Pancreas (tissue), 10 donors: Measurements from ENCODE around the gene USP25. TPM values are rescaled to one million over a fixed set of nuclear protein-coding genes. Genes with fewer than 3 reads are reported as not detected.
A peak's percentile ranks its signal among the peaks of the same experiment; 100 is the strongest.

ENCODE experiments used
- ATAC-seq, 4 donors: fragments of 200-7000 bp; cut with Tn5 transposase; one replicate each; pipeline versions ENCODE4 v1.8.0 to v1.9.1; 2020; ENCODE audit warnings: mild to moderate bottlenecking in 4 of 4, moderate library complexity in 4 of 4
- DNase-seq, 6 donors: peaks; one replicate each; pipeline ENCODE4 v3.0.0-alpha.2; 2020
- FAIRE-seq: peaks from 2 replicates; lab custom pipeline; 2012; peaks lifted over from hg19 to GRCh38; lab: Jason Lieb, UNC
- H3K27ac ChIP-seq, 4 donors: fragments of 200-600 bp; sonication (generic); 1 replicate in 3 of 4; 2 replicates in 1 of 4; pipeline versions ENCODE4 v1.5.0 to v1.8.0; 2020
- H3K27me3 ChIP-seq, 4 donors: fragments of 200-600 bp; one replicate each; pipeline ENCODE4 v1.8.0; 2021
- H3K36me3 ChIP-seq, 3 donors: fragments of 200-600 bp; sonication (generic) in 1 of 3; one replicate each; pipeline versions ENCODE4 v1.5.0 to v1.8.0; 2020 to 2021
- H3K4me1 ChIP-seq, 3 donors: fragments of 200-600 bp; one replicate each; pipeline ENCODE4 v1.8.0; 2021
- H3K4me3 ChIP-seq, 4 donors: fragments of 200-600 bp; sonication (generic) in 2 of 4; one replicate each; pipeline versions ENCODE4 v1.5.0 to v1.8.0; 2020 to 2021
- H3K9me3 ChIP-seq, 4 donors: fragments of 200-600 bp; one replicate each; pipeline ENCODE4 v1.8.0; 2021
- CTCF ChIP-seq, 4 donors: fragments of 200-600 bp; sonication (generic) in 3 of 4; IDR thresholded peaks; one replicate each; pipeline versions ENCODE4 v1.5.0 to v1.8.0; 2021; ENCODE audit warnings: antibody characterized with exemption in 4 of 4
- WGBS, 2 donors: extraction: QIAGEN DNeasy Blood & Tissue Kit; methylation state at CpG; one replicate each; pipeline ENCODE4 v1.1.7; 2013; 5-methylcytosine and 5-hydroxymethylcytosine counted together
- intact Hi-C, 3 donors: fragments of 100-400 bp; cut with DNase I; formaldehyde crosslinking; loops; one replicate each; pipeline versions ENCODE4 v1.11.1 to v1.14.2; 2022
- polyA plus RNA-seq, 2 donors: library from polyadenylated mRNA; stranded (reverse); fragments of 200-250 nt; gene quantifications; one replicate each; pipeline ENCODE4 v1.2.3, GENCODE V29; 2013
- total RNA-seq, 6 donors: library from RNA; stranded (reverse); fragmentation: NEBNext Ultra II Directional in 4 of 6; extraction: Animal tissue kit (Norgen Biotek cat#: 25700) in 4 of 6; gene quantifications; one replicate each; pipeline versions ENCODE4 v1.2.1 to v1.2.4, GENCODE V29; 2021 to 2023
- donor health status: healthy with polysubstance abuse.
- donor health status: DM: no; HTN: no; CAD: no; lungs with moderate emphysema.
- donor health status: DM: no; HTN: no; CAD: no.
- donor health status: control.
- donor health status: control.
- donor health status: Bipolar disorder and iron deficiency.
- donor health status: DM: yes; HTN: yes; CAD: no.
- donor health status: DM: no; HTN: no; CAD: no.
- donor health status: DM: no; HTN: no; CAD: no.
- donor health status: DM: yes; HTN: yes; CAD: no.

The USP25 gene
- total and polyA plus RNA-seq, 8 donors = 4.3 to 24.8 (median 15.0) TPM

GRCh38 chr21:15701830-15702229, 28.0 kb upstream of the USP25 start:
- intact Hi-C loops = no loop called here
- DNase-seq (no peak), ATAC-seq (no peak), FAIRE-seq (no peak)
- H3K4me3 ChIP-seq = no peak overlapping the region
- H3K27ac ChIP-seq = no peak overlapping the region
- H3K9me3 ChIP-seq = no peaks in the 10 kb centered on the region
- H3K4me1 ChIP-seq = no peaks in the 10 kb centered on the region
- no peaks in the 10 kb centered on the region for H3K27me3 ChIP-seq
- H3K36me3 ChIP-seq = no peaks in the 10 kb centered on the region
- WGBS, 2 donors = 9 to 24% methylated on average over 1 of the region's 1 CpG
- TF ChIP-seq CTCF (IDR thresholded peaks at IDR 0.05) = no peak

- DNase-seq (no peak), ATAC-seq (no peak), FAIRE-seq (no peak)
- Histone ChIP-seq H3K27ac (no peak overlapping the region), H3K27me3 (no peaks in the 10 kb centered on the region), H3K4me1 (no peaks in the 10 kb centered on the region), H3K9me3 (no peaks in the 10 kb centered on the region), H3K4me3 (no peak overlapping the region), H3K36me3 (no peaks in the 10 kb centered on the region)
- intact Hi-C loops = no loop called here
- WGBS, 2 donors = 81 to 87% methylated on average over 2 of the region's 2 CpGs
- TF ChIP-seq CTCF (IDR thresholded peaks at IDR 0.05) = no peak
Measured at GRCh38 chr21:15703932-15704331, 25.9 kb upstream of the USP25 start.

- Histone ChIP-seq H3K36me3 (no peaks in the 10 kb centered on the region), H3K4me1 (no peaks in the 10 kb centered on the region), H3K27me3 (no peaks in the 10 kb centered on the region), H3K27ac (no peak overlapping the region), H3K9me3 (no peaks in the 10 kb centered on the region), H3K4me3 (no peak overlapping the region)
- no peak for TF ChIP-seq CTCF (IDR thresholded peaks at IDR 0.05)
- DNase-seq (peak in 1 of 6 donors; percentile 33), ATAC-seq (peak; percentile 48 to 93 (median 82)), FAIRE-seq (no peak)
- intact Hi-C loops = no loop called here
- WGBS, 2 donors = 22 to 35% methylated on average over 3 of the region's 3 CpGs
Measured at GRCh38 chr21:15706696-15707095, 23.1 kb upstream of the USP25 start.

- Histone ChIP-seq H3K27ac (no peak overlapping the region), H3K4me1 (peaks cover 0 to 3% (median 0%) of the 10 kb centered on the region in 3 donors), H3K9me3 (no peaks in the 10 kb centered on the region), H3K36me3 (no peaks in the 10 kb centered on the region), H3K4me3 (no peak overlapping the region), H3K27me3 (no peaks in the 10 kb centered on the region)
- WGBS, 2 donors = 47 to 97% methylated on average over 1 of the region's 1 CpG
- intact Hi-C loops = no loop called here
- TF ChIP-seq CTCF (IDR thresholded peaks at IDR 0.05) = no peak
- ATAC-seq = no peak
- DNase-seq = no peak
- no peak for FAIRE-seq
Measured at GRCh38 chr21:15713412-15713811, 16.4 kb upstream of the USP25 start.

- ATAC-seq = no peak
- TF ChIP-seq CTCF (IDR thresholded peaks at IDR 0.05) = no peak
- Histone ChIP-seq H3K27ac (no peak overlapping the region), H3K9me3 (no peaks in the 10 kb centered on the region), H3K4me3 (no peak overlapping the region), H3K27me3 (no peaks in the 10 kb centered on the region), H3K4me1 (peaks cover 7 to 12% (median 7%) of the 10 kb centered on the region in 3 donors), H3K36me3 (no peaks in the 10 kb centered on the region)
- FAIRE-seq = no peak
- DNase-seq = no peak
- intact Hi-C loops = no loop called here
Measured at GRCh38 chr21:15718711-15719110, 11.1 kb upstream of the USP25 start.
